ENCODE results near the gene CPM.
"Not testable (repeated sequence)": the region's sequence is repeated elsewhere in the genome, so short reads cannot be mapped to it uniquely, and the experiment has no call there.

The CPM gene

DNA sequence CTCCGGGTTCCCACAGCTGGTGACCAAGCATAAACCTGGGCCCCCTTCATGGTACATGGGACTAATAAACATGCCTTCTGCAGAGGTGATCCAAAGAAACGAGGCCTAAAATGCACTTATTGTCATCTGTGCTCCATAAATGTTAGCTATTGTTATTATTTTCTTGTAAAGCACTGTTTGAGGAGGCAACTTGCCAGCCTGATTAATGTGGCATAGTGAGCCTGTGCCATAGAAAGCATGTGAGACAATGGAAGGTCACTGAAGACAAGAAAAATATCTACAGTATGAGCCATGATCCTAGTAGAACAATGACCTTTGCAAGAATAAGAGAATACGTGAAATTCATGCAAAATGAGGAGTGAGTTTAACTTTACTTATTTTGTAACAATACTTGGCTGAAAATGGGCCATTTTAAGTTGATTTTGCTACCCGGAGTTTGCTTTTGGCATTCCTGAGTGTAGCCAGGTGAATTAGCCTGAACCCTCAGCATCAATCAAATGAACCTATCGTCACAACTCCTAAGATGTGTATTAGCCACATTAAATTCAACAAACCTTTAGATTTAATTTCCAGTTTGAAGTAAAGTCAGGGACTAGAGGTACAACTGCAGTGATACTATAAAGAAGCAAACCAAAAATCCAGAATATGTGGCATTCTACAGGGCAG is 52.2 kb downstream of the CPM start:
- H3K4me3 ChIP-seq (ENCODE audit: low read depth, low read length) = no peak overlapping the region

DNA sequence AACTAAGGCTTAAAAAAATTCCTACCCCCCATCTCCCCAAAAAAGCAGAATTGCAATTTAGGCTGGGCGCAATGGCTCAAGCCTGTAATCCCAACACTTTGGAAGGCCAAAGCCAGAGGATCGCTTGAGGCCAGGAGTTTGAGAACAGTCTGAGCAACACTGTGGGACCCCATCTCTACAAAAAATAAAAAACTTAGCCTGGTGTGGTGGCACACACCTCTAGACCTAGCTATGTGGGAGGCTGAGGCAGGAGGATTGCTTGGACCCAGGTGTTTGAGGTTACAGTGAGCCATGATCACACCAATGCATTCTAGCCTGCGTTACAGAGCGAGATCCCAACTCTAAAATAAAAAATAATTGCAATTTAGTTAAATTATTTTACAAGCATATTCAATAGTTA is 54.1 kb downstream of the CPM start:
- H3K4me3 ChIP-seq (ENCODE audit: low read depth, low read length) = no peak overlapping the region

DNA sequence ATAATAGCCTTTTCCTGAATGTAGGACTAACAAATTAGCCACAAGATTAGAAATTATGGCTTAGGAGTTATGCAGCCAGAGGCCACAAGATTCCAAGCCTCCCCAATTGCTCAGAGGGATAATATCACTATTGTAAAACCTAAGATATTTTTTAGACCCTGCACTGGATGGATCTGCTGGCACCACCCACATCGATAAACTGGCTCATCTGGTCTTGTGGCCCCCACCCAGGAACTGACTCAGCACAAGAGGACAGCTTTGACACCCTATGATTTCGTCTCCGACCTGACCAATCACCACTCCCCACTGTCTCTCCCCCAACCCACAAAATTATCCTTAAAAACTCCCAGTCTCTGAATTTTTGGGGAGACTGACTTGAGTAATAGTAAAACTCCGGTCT is 54.7 kb downstream of the CPM start:
- no peak overlapping the region for H3K4me3 ChIP-seq (ENCODE audit: low read depth, low read length)

DNA sequence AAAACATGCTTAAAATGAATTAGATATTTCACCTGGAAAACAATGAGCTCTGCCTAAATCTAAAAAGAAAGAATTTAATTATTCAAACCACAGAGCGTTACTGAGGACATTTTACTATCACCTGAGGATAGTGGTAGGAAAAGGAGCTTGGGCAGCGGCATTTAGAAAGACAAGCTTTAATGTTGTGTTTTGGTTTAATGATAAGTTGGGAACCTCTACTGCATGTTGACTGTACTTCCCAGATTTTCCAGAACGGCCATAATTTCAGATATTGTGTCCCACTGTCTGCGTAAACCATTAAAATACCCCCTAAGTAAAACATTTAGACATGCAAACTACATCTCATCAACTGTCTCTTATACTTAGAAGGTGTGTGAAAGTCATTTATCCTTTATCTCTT is 55.4 kb downstream of the CPM start:
- no peak overlapping the region for H3K4me3 ChIP-seq (ENCODE audit: low read depth, low read length)

DNA sequence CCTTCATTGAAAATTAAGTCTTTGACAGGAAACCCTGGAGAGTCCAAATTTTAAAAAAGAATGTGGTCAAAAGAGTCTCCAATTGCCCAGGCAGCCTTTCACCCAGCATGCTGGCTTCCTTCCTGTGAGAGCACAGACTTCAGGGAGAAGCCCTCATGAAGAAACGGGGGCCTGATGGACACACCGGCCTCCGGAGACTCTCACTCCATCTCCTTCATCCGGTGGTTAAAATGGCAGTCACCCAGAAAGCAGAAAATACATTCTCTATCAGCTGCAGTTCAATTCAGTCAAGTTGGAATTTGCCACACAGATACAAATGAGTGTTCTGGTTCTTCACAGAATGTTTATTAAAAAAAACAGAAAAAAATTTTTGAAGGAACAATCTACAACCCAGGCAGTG is 56.5 kb downstream of the CPM start:
- no peak overlapping the region for H3K4me3 ChIP-seq (ENCODE audit: low read depth, low read length)

DNA sequence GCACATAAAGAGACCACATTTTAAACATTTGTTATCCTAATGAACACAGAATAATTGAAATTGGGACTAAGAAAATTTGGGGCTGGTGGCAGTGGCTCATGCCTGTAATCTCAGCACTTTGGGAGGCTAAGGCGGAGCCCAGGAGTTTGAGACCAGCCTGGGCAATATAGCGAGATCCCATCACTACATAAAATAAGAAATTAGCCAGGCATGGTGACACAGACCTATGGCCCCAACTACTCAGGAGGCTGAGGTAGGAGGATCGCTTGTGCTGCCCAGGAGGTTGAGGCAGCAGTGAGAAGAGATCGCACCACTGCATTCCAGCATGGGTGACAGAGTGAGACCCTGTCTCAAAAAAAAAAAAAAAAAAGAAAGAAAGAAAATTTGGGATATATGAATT is 59.7 kb downstream of the CPM start:
- no peak overlapping the region for H3K4me3 ChIP-seq (ENCODE audit: low read depth, low read length)

DNA sequence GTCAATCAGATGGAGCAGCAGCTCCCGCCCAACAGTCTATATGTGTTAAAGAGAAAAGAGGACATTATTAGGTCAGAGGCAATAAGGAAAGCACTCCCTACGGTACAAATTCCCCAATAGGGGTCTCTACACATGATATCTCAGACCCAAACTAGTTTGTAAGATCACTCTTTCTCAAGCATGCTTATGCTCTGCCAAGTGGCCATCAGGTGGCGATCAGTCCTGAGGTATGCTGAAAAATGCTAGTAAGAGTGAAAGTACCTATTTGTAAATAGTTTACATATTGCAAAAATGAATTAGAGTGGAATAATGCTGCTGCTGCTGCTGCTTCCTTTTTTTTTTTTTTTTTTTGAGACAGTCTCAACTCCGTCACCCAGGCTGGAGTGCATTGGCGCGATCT is 61.0 kb downstream of the CPM start:
- H3K4me3 ChIP-seq (ENCODE audit: low read depth, low read length) = no peak overlapping the region

DNA sequence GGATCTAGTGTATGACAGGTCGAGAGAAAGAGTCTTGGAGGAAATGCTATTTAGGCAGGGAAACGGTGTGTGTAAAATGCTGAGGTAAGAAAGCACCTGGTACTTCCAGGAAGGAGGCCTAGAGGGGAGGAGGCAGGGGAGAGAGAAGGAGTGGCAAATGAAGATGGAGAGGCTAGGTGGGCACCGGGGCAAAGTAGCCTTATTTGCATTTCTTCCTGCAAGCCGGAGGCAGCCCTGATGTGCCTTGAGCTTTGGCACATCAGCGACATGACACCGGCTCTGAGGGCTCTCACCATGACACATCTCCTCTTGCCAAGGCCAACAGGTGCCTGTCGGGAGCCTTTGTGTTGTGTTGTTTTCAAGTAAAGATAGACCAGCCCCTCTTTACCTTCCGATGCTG is 61.6 kb downstream of the CPM start:
- H3K4me3 ChIP-seq (ENCODE audit: low read depth, low read length) = no peak overlapping the region

DNA sequence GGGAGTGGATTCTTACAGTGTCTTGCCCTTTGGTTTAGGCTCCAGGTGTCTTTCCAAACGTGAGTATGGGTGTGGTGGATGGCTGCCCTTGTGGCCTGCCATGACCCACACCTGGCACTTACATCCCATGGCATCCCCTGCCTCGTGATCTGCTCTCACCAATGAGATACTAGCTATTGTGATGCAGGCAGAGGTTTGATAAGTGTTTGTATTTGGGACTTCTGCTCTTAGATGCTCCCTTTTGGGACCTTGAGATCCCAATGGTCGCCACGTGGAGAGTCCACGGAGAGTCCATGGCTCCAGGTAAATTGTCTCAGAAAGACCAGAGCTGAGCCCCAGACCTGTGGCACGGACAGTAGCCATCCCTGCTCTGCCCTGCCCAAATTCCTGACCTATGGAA is 62.5 kb downstream of the CPM start:
- no peak overlapping the region for H3K4me3 ChIP-seq (ENCODE audit: low read depth, low read length)

DNA sequence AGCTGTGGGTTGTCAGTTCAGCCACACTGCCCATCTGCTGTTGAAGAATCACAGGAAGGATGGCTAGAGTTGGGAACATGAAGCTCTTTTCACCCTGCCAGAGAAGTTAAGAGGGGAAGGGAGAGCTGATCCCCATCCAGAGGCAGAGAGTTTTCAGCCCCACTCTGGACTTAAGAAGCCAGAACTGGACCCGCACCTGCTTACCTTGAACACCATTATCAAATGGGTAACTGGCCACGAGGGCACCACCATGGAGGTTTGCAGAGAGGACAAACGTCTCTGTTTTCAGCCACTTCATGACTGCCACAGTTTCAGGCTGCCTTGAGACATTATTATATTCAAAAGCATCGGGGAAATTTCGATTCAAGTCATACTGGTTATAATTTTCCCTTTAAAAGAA is 63.0 kb downstream of the CPM start:
- no peak overlapping the region for H3K4me3 ChIP-seq (ENCODE audit: low read depth, low read length)

DNA sequence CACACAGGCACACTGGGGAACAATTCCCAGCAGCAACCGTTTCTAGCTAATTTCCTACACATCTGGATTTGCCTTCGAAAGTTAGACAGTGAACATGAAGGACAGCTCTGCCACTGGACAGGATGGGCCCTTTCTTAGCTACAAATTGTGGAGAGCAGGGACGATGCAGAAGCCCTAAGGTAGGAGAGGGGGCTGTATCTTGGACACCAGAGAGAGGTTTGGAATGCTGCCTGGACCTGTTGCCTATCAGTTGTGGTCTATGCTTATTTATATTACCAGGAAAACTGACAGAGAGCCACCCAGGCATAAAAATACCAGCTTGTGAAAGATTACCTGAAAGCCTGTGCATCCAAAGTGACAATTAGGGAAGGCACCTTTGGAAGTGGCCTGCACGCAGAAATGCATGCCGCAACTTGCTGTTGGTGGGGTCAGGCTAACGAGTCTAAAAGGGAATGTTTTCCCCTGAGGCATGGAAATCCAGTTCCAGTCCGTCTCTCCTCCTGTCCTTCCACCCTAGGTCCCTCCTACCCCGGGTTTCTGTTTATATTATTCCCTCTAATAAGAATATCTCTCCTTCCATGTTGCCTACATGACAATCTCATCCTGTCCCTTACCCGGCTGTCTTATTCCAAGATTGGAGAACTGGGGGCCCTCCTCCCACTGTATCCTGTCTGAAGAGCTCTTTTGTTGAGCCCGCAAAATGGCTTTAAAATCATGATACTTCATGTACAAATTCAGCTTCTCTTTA is 64.8 kb downstream of the CPM start:
- H3K4me3 ChIP-seq (ENCODE audit: low read depth, low read length) = no peak overlapping the region

DNA sequence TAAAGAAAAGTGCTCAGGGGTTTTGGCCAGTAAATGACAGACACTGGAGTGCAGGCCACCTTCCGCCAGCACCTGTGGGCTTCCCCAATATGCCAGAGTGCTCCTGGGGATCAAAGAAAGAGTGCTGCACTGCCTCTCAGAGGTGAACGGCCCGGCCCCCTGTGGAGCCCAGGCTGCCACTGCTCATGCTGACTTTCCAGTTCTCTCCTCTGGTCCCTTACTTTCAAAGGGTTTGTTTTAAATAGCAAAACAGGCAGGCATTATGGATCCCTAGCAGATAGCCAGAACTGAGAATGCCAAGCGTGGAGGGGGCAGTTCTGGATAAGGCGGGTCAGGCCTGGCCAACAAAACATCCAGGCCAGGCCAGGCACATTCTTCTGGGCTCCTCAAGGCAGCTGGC is 65.4 kb downstream of the CPM start:
- H3K4me3 ChIP-seq (ENCODE audit: low read depth, low read length) = no peak overlapping the region

DNA sequence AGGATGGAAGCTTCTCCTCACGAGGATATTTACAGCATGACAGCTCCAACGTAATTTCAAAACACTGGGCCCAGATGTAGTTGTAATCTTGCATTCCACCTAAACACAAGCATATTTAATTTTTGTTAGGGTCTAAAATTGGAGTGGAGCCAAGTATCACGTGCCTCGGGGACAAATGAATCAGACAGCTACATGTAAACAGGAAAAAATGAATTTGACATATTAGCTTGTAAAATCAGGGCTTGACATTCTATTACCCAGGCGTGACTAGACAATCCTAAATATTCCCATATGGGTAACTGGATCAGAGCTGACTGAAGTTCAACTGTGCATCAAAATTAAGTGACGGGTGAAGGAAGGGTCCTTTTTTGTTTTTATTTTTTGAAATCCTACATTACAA is 66.0 kb downstream of the CPM start:
- H3K4me3 ChIP-seq (ENCODE audit: low read depth, low read length) = no peak overlapping the region

DNA sequence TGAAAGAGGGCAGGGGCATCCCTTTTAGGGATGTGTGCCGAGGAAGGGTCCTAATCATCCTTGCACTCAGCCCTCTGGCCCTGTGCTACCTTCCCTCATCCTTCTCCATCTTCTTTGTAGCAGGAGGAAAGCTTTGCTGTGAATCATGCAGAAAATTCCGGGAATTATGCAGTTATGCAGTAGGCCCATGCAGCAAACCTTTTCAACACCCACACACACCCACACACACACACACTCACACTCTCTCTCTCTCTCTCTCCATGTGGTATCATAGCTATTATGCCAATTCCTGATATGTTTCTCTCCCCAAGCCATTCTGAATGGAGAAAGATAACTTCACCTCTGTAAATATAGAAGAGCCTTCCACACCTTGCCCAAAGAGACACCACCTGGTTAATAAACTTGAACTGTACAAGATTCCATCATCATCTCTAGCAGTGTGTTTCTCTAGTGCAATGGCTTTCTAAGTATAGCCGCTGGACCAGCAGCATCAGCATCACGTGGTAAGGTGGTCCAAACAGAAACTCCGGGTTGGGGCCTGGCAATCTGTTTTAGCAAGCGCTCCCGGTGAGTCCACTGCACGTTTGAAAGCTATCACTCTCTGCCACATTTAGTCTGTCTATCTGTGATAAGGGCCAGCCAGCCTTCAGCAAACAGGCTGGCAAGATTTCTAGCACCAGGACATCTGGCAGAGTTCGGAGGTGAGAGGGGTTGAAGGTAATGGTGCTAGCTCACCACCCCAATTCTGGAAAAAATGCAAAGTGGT is 67.4 kb downstream of the CPM start:
- no peak overlapping the region for H3K4me3 ChIP-seq (ENCODE audit: low read depth, low read length)

DNA sequence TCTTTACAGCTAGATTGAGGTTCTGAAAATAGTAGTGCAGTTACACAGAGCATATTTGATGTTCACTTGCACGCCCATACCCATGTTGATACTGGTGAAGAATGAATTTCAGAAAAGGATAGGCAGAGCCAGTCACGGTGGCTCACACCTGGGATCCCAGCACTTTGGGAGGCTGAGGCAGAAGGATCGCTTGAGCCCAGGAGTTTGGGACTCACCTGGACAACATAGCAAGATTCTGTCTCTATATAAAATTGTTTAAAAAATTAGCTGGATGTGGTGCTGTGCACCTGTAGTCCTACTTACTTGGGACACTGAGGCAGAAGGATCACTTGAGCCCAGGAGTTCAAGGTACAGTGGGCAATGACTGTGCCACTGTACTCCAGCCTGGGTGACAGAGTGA is 68.4 kb downstream of the CPM start:
- no peak overlapping the region for H3K4me3 ChIP-seq (ENCODE audit: low read depth, low read length)

DNA sequence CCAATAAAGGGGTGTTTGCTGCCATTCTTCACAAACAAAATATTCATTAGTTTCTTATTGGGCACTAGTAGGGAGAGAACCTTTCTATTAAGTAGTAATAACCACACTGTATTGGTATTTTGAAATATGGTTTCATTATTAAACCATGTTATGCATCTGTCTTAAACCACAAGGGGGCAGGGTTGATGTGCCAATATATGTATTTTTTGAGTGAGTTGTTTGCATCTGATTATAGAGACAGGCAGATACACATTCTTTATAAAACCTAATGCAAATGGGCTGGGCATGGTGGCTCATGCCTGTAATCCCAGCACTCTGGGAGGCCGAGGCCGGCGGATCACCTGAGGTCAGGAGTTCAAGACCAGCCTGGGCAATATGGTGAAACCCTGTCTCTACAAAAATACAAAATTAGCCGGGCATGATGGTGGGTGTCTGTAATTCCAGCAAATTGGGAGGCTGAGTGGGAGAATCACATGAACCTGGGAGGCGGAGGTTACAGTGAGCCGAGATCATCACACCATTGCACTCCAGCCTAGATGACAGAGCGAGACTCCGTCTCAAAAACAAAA is 69.0 kb downstream of the CPM start:
- not testable (repeated sequence) for H3K4me3 ChIP-seq (ENCODE audit: low read depth, low read length)

DNA sequence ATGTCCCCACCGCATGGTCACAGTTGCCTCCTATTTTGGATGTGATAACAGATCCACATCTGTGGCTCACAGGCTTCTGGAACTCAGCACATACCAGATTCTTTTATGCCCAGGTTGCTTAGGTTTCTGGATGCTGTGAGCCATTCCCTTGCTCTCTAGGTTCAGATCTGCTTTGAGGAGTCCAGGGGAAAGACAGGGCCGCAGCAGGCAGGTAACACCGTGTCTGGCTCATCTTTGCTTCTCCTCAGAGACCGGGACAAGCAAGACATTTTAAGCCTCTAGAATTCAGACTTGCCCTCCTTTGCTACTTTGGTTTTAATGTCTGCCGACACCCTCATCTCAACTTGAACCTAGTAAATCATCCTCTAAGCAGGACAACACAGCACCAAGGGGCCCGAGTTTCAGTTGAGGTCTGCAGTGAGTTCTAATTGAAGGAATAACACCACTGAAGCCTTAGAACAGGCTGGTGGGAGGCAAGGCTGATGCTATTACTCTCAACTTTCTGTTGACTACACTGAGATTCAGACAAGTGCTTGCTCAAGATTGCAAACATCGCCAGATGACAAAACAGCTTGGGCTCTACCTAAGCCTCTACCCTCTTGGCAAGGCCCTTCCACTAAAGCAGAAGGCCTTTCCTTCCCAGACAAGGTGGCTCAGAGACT is 69.7 kb downstream of the CPM start:
- no peak overlapping the region for H3K4me3 ChIP-seq (ENCODE audit: low read depth, low read length)

DNA sequence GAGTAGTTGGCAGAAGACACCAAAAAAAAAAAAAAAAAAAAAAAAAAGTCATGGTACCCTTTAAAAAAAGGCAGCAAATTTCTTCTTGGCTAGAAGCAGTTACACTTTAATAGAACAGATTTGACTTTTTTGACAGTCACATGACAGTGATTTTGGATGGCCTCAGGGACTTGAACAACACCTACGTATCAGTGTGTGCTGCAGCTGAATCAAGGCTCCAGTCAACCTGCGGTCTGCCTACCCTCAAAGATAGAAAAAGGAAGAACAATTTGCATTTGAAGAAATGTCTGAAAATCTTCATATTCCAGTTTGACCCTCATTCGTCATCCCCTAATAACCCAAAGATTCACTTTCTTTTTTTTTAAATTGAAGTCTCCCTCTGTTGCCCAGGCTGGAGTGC is 71.1 kb downstream of the CPM start:
- no peak overlapping the region for H3K4me3 ChIP-seq (ENCODE audit: low read depth, low read length)

DNA sequence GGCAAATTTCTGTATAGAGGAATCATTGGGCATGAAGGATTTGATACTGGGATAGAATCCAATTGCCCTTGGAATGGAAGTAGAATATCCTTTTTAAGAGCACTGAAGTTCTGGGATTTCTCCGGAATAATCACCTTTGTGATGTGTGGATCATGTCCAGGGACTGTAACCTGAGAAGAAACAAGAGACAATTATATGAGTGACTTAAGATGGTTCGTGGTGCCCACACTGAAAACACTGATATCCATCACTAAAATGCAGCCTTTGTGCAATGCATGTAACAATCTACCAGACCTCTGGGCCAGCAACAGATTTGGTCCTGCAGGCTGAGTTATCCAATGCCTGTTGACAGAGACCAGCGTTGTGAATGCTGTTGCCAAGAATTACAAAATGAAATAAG is 76.5 kb downstream of the CPM start:
- no peak overlapping the region for H3K4me3 ChIP-seq (ENCODE audit: low read depth, low read length)

DNA sequence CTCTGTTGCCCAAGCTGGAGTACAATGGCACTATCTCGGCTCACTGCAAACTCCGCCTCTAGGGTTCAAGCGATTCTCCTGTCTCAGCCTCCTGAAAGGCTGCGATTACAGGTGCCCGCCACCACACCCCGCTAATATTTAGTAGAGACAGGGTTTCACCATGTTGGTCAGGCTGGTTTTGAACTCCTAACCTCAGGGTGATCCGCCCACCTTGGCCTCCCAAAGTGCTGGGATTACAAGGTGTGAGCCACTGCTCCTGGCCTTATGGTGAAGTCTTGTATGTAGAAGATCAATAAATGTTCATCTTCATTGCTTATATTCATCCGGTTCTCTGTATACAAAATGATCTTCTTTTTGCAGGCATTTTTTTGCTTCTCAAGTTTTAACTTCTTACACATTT is 77.2 kb downstream of the CPM start:
- no peak overlapping the region for H3K4me3 ChIP-seq (ENCODE audit: low read depth, low read length)

DNA sequence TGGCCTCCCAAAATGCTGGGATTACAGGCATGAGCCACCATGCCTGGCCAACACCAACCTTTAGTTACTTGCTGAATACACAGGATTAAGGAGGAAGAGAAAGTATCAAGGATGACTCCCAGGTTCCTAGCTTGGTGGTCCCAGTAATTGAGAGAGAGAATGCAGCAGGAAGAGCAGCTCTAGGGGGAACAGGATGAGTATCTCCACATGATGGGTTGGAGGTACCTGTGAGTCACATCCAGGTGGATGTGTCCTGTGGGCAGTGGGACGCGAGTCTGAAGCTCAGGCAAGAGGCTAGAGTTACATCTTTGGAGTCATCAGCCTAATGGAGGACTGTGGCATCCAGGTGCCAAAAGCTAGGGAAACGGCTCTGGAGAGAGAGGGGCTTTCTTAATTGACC is 77.9 kb downstream of the CPM start:
- H3K4me3 ChIP-seq (ENCODE audit: low read depth, low read length) = no peak overlapping the region

All from iPS-11a (cell line).